ENCODE results near the gene EYS.
A peak's percentile ranks its signal among the peaks of the same experiment; 100 is the strongest.
"Not testable (repeated sequence)": the region's sequence is repeated elsewhere in the genome, so short reads cannot be mapped to it uniquely, and the experiment has no call there.

Gene EYS

DNA sequence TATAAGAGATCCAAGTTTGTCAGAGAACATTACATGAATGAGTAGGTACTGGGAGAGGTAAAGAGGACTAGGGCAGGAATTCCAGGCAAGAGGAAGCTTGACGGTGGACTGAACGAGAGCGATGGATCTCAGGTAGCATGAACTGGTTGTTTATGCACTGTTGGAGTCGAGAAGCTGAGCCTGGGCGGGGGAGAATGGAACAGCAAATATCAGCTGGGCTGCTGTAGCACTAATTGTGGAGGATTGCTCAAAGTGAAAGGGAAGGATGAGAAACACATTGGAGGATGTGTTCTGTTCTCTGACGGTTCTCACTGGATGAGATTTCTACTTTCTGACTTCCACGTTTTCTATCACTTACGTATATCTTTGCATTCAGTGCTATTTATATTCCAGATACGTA is 1907.2 kb downstream of the EYS start:
- DNase-seq (ENCODE audit: low spot score): no peak

DNA sequence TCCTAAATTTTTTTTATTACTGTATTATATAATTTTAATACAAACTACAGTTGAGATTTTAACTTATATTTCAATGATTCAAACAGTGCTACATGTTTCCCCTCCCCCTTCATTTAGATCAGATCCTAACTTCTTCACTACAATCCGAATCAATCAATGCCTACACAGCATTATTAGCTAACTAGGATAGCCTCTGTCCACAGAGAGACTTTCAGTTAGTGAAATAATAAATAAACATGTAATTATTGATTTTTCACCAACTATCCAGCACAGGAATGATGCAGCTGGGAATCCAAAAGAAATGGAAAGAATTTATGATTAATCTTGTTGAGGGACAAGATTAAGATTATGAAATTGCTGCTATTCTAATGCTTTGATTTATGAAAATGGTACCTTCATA is 1907.7 kb downstream of the EYS start:
- DNase-seq (ENCODE audit: low spot score): no peak

GRCh38 chr6:63798378-63798777 is 1908.6 kb downstream of the EYS start:
- no peak for DNase-seq (ENCODE audit: low spot score)

DNA sequence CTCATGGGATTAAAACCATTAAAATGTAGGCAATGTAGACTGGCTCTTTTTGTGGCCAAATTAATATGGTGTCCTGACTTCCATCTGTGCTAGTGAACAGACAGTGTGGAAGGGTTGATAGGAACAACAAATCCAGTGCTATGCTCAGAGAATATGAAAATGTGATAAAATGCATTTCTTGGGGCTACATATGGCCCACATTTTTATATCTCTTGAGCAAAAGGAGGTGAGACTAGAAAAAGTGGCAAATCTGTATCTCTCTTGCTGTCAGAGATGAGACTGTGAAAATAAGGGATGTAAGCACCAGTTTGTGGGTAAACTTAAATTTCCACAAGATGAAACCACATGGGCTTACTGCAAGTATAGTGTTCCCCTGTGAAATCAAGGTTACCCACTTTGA is 1909.3 kb downstream of the EYS start:
- no peak for DNase-seq (ENCODE audit: low spot score)

DNA sequence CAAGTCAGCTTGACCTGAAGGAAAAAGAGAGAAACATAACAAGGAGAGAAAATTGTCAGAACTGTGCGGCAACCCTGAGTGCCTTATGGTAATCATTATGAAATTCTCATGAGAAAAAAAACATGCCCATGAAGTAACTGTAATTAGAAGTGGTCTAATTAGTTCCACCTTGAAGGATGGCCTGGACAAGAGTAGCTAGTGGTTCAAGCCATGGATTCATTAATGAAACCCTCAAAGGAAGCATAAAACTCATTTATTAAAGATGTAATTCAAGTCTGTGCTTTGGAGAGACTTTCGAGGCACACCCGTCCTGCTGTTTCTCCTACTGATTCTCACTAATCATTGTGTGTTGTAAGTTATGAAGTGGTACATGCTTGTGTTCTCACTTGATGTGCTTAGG is 1911.2 kb downstream of the EYS start:
- no peak for DNase-seq (ENCODE audit: low spot score)

- no peak for DNase-seq (ENCODE audit: low spot score)
These were observed 1912.0 kb downstream of the EYS start for GRCh38 chr6:63795006-63795405.

- DNase-seq (ENCODE audit: low spot score): no peak
These were observed 1913.4 kb downstream of the EYS start for GRCh38 chr6:63793465-63794137.

- no peak for DNase-seq (ENCODE audit: low spot score)
These were observed 1914.1 kb downstream of the EYS start for GRCh38 chr6:63792736-63793464.

DNA sequence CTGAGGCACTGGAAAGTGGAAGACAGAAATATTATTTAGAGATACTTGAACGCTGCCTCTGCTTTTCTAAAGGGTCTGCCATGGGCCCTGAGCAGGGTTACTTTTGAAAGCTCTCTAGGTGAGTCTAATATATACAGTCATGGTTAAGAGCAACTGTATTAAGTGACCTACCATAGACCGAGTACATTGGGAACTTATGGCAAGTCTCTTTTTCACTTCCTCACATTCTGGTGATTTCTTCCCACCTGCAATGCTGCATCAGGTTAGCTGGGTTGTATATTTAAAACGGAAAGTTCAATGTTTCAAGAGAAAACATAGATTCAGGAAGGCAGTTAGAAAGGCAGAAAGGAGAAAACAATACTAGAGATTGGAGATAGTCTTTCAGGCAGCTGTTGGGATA is 1916.7 kb downstream of the EYS start:
- no peak for DNase-seq (ENCODE audit: low spot score)

- no peak for DNase-seq (ENCODE audit: low spot score)
These were observed 1917.3 kb downstream of the EYS start for GRCh38 chr6:63789699-63790098.

GRCh38 chr6:63788569-63788968 is 1918.5 kb downstream of the EYS start:
- DNase-seq (ENCODE audit: low spot score): no peak

DNA sequence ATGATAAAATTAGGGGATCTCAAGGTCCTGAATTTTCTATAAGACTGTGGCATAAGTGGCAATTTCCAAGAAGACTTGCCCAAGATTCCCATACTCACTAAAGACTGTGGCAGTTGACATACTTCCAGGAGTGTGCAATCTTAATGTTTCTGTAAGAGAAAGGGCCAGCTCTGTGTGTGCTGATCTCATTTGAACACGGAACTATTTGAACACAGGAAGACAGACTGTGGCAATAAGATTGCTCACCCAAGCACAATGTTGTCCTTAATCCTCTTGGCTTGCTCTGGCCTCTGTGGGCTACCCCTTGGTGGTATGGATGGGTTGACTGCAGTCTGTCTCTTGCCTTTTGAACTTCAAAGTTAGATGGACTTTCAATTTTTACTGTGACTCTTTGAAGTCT is 1920.0 kb downstream of the EYS start:
- DNase-seq (ENCODE audit: low spot score): no peak

DNA sequence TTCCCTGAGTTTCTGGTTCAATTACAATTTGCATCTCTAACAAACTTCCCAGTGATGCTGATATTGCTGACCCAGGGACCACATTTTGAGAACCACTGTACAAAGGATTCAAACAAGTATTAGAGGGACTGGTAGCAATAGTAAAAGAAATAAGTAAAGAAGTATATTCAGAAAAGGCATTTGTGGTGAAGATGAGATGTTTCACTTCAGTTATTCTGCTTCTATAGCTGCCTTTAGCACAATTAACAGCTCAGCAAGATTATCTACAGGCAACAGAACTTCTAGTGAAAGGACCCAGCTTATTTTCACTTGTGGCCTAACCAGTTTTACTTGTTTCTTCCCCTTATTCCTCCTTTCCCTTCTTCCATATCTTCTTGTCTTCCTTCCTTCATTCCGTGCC is 1922.0 kb downstream of the EYS start:
- DNase-seq (ENCODE audit: low spot score): no peak

DNA sequence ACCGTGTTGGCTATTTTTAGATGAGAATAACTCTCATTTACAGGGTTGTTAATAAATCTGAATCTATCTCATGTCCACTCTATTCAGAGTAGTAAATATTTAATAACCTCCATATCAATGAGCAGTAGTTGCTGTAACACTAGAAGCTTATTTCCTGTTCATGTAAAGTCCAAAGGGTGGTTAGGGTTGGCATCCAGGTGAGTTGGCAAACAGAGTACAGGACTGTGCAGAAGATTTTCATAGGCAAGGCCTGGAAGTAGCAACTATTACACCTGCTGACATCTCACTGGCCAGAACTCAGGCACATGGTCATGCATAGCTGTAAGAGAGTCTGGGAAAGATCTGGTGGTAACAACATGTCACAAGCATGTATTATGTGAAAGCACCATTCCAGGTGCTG is 1923.9 kb downstream of the EYS start:
- DNase-seq (ENCODE audit: low spot score): no peak

- DNase-seq (ENCODE audit: low spot score): peak; percentile 32
These were observed 1932.1 kb downstream of the EYS start for GRCh38 chr6:63774961-63775360.

DNA sequence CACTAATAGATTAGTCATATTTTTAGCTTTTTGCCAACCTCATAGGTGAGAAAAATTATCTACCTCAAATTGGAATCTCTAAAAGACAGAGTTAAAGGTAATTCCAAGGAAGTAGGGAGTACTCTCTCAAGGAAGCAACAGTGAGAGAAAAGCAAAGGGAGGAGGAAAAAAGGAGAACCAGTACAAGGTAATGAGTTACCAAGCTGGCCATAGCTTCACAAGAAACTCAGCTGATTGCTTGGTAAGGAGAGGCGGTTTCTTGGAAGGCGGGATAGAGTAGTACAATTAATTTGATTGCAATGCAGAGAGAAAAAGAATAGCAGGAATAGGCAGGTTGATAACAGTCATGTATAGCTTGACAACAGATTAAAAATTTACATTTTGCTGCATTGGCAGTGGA is 1933.8 kb downstream of the EYS start:
- no peak for DNase-seq (ENCODE audit: low spot score)

- no peak for DNase-seq (ENCODE audit: low spot score)
These were observed 1941.2 kb downstream of the EYS start for GRCh38 chr6:63765828-63766227.

DNA sequence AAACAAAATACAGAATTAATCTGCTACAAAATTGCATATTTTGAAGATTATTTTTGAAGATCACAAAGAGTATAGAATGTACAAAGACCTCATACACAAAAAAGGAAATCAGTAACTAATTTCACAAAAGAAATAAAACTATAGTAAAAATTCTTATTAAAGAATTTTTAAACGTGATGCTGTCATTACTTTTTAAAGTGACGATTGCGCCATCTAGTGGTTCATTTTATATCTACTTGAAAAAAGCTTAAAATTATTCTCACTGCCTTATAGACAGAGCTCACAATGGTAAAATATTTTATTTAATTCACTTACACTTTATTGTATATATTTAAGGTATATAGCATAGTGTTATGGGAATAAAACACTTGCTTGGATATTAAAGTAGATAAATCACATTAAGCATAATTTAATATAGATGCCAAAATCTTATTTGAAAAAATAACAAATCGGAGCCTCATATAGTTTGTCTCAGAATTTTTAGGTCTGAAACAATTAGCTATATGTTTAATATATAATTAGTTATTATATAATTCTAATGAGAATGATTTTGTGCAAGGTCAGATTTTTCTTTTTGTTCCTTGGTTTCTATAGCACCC is 1942.6 kb downstream of the EYS start:
- peak; percentile 45 for DNase-seq (ENCODE audit: low spot score)

DNA sequence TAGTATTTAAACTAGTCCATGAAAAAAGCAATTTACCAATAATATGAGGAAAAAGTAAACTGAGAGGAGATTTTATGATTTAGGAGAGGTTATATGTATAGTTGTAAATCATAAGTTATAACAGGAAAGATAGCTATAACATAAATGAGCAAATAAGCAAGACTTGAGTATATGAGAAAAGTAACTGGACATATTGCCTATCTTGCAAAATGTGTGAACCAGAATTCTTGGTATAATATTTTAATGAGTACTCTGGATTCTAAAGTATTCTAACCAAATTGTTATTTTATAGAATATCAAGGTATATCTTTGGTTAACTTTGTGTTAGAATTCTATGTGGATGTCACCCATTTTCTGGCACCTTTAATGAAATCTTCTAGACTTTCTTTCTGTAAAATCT is 1946.8 kb downstream of the EYS start:
- no peak for DNase-seq (ENCODE audit: low spot score)

- no peak for DNase-seq (ENCODE audit: low spot score)
These were observed 1947.4 kb downstream of the EYS start for GRCh38 chr6:63759605-63760105.

GRCh38 chr6:63757826-63758225 is 1949.2 kb downstream of the EYS start:
- DNase-seq (ENCODE audit: low spot score): no peak

DNA sequence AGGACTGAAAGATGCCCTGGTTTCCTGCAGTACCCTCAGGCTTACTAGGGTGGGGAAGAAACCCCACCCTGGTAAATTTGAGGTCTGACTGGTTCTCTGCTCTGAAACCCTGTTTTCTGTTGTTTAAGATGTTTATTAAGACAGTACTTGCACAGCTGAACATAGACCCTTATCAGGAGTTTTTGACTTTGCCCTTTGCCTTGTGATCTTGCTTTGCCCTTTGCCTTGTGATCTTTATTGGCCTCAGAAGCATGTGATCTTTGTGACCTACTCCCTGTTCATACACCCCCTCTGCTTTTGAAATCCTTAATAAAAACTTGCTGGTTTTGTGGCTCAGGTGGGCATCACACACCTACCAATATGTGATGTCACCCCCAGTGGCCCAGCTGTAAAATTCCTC is 1949.8 kb downstream of the EYS start:
- DNase-seq (ENCODE audit: low spot score): not testable (repeated sequence)

- DNase-seq (ENCODE audit: low spot score): no peak
These were observed 1956.6 kb downstream of the EYS start for GRCh38 chr6:63750400-63750799.
